Heart right ventricle (tissue), 16 donors: ENCODE measurements around the gene C2orf76. TPM values are rescaled to one million over a fixed set of nuclear protein-coding genes. Genes with fewer than 3 reads are reported as not detected.
"Not testable (repeated sequence)": the region's sequence is repeated elsewhere in the genome, so short reads cannot be mapped to it uniquely, and the experiment has no call there.

Experiments
- ATAC-seq, 8 donors: fragments of 200-7000 bp; cut with Tn5 transposase; one replicate each; pipeline ENCODE4 v1.9.1; 2020; ENCODE audit warnings: mild to moderate bottlenecking in 8 of 8, moderate library complexity in 8 of 8, moderate number of reproducible peaks in 1 of 8
- DNase-seq, 2 donors: peaks; one replicate each; pipeline ENCODE4 v3.0.0-alpha.2; 2020
- H3K27ac ChIP-seq, 10 donors: fragments of 200-600 bp; sonication (generic) in 2 of 10; one replicate each; pipeline versions ENCODE4 v1.5.0 to v1.8.0; 2020 to 2022; ENCODE audit warnings: mild to moderate bottlenecking in 3 of 10
- H3K27me3 ChIP-seq, 7 donors: fragments of 200-600 bp; one replicate each; pipeline ENCODE4 v1.8.0; 2021 to 2022; ENCODE audit warnings: mild to moderate bottlenecking in 2 of 7
- H3K36me3 ChIP-seq, 9 donors: fragments of 200-600 bp; sonication (generic) in 1 of 9; one replicate each; pipeline versions ENCODE4 v1.5.0 to v1.8.0; 2020 to 2022; ENCODE audit warnings: mild to moderate bottlenecking in 2 of 9
- H3K4me1 ChIP-seq, 9 donors: fragments of 200-600 bp; sonication (generic) in 1 of 9; one replicate each; pipeline versions ENCODE4 v1.5.0 to v1.8.0; 2020 to 2022; ENCODE audit warnings: mild to moderate bottlenecking in 4 of 9
- H3K4me3 ChIP-seq, 10 donors: fragments of 200-600 bp; sonication (generic) in 2 of 10; one replicate each; pipeline versions ENCODE4 v1.5.0 to v1.8.0; 2020 to 2022; ENCODE audit warnings: mild to moderate bottlenecking in 7 of 10, moderate library complexity in 2 of 10
- H3K9me3 ChIP-seq, 11 donors: fragments of 200-600 bp in 10 of 11; sonication (generic) in 2 of 11; one replicate each; pipeline versions ENCODE4 v1.5.0 to v1.8.0; 2013 to 2022; ENCODE audit warnings: mild to moderate bottlenecking in 2 of 11, control low read depth in 1 of 11, moderate library complexity in 1 of 11
- CTCF ChIP-seq, 9 donors: fragments of 200-600 bp; sonication (generic) in 2 of 9; IDR thresholded peaks; one replicate each; pipeline versions ENCODE4 v1.5.0 to v1.8.0; 2021 to 2022; ENCODE audit warnings: antibody characterized with exemption in 9 of 9, mild to moderate bottlenecking in 5 of 9, moderate library complexity in 1 of 9
- WGBS, 2 donors: extraction: QIAGEN DNeasy Blood & Tissue Kit; methylation state at CpG; one replicate each; pipeline ENCODE4 v1.1.7; 2013; ENCODE audit warnings: inconsistent platforms in 1 of 2; 5-methylcytosine and 5-hydroxymethylcytosine counted together
- intact Hi-C, 10 donors: fragments of 100-400 bp; cut with DNase I; formaldehyde crosslinking; loops; one replicate each; pipeline versions ENCODE4 v1.11.1 to v1.14.2; 2022
- polyA plus RNA-seq, 2 donors: library from polyadenylated mRNA; stranded (reverse); fragments of 200-250 nt; gene quantifications; one replicate each; pipeline ENCODE4 v1.2.3, GENCODE V29; 2013
- total RNA-seq, 10 donors: library from RNA; stranded (reverse); fragmentation: NEBNext Ultra II Directional in 3 of 10; extraction: Animal tissue kit (Norgen Biotek cat#: 25700) in 3 of 10; gene quantifications; one replicate each; pipeline versions ENCODE4 v1.2.1 to v1.2.4, GENCODE V29; 2021 to 2023
- donor health status: Arrhythmogenic right ventricular cardiomyopathy.
- donor health status: ischemic (EF 13 %, LVEDD 7.1; RV severe dilation, severe dysfunction).
- donor health status: healthy with polysubstance abuse.
- donor health status: DM: no; HTN: yes; CAD: no.
- donor health status: DM: no; HTN: no; CAD: no.
- donor health status: ischemic (EF 25% LVEDD 6.9; RV normal size, moderate dysfunction).
- donor health status: ischemic (EF 25% LVEDD 5.7; RV mildly dilated, moderate dysfunction).
- donor health status: healthy.
- donor health status: DM: yes; HTN: yes; CAD: no.
- donor health status: Ischemic cardiomyopathy.
- donor health status: ischemic (EF 35%, LVEDD 5.7; RV mildly dilated, moderate dysfunction).
- donor health status: nonischemic (EF 11% LVEDD 7.7; RV severe dilation, severe dysfunction).
- donor health status: DM: yes; HTN: yes; CAD: no.
- donor health status: PGD.
- donor health status: ischemic (EF 29% LVEDD 5.4; RV normal size, mild dysfunction).
- donor health status: nonischemic (EF 23%, LVEDD 6.1; RV moderate dilation, normal function).

The C2orf76 gene
- total and polyA plus RNA-seq, 12 donors, result 5.1 to 12.2 (median 8.4) TPM

- peaks cover 0 to 8% (median 0%) of the 10 kb centered on the region in 9 donors for H3K36me3 ChIP-seq
- WGBS, 2 donors, result 81 to 84% methylated on average over 21 of the region's 21 CpGs
- no peaks in the 10 kb centered on the region for H3K9me3 ChIP-seq
- H3K4me3 ChIP-seq, result no peak overlapping the region
- DNase-seq (no peak), ATAC-seq (no peak)
- peak overlapping the region in 2 of 10 donors; percentile 15 to 80 for H3K27ac ChIP-seq
- no peaks in the 10 kb centered on the region for H3K27me3 ChIP-seq
- H3K4me1 ChIP-seq, result peaks cover 0 to 28% (median 3%) of the 10 kb centered on the region in 9 donors
- intact Hi-C loops, result loop anchor here in 3 of 10 donors (10.0 kb wide), 3 partner anchors 58 to 398 kb away; partner anchors contain the start of gene STEAP3 (in 1 of the 3)
- TF ChIP-seq CTCF (IDR thresholded peaks at IDR 0.05), result no peak
Observed at GRCh38 chr2:119282146-119282995, 84.3 kb downstream of the C2orf76 start.

- no peak for TF ChIP-seq CTCF (IDR thresholded peaks at IDR 0.05)
- DNase-seq (no peak), ATAC-seq (no peak)
- intact Hi-C loops, result loop anchor here in 3 of 10 donors (10.0 kb wide), 3 partner anchors 56 to 396 kb away; partner anchors contain the start of gene STEAP3 (in 1 of the 3)
- no peak overlapping the region for H3K27ac ChIP-seq
- H3K4me1 ChIP-seq, result peaks cover 0 to 28% (median 3%) of the 10 kb centered on the region in 9 donors
- no peaks in the 10 kb centered on the region for H3K36me3 ChIP-seq
- WGBS, 2 donors, result 69 to 78% methylated on average over 4 of the region's 4 CpGs
- no peaks in the 10 kb centered on the region for H3K27me3 ChIP-seq
- H3K9me3 ChIP-seq, result no peaks in the 10 kb centered on the region
- H3K4me3 ChIP-seq, result no peak overlapping the region
Observed at GRCh38 chr2:119280680-119281079, 86.0 kb downstream of the C2orf76 start.

GRCh38 chr2:119279666-119280065, 87.0 kb downstream of the C2orf76 start:
- no peaks in the 10 kb centered on the region for H3K9me3 ChIP-seq
- DNase-seq (no peak), ATAC-seq (no peak)
- TF ChIP-seq CTCF (IDR thresholded peaks at IDR 0.05), result no peak
- H3K27me3 ChIP-seq, result no peaks in the 10 kb centered on the region
- no peak overlapping the region for H3K4me3 ChIP-seq
- intact Hi-C loops, result loop anchor here in 3 of 10 donors (10.0 kb wide), 3 partner anchors 55 to 395 kb away; partner anchors contain the start of gene STEAP3 (in 1 of the 3)
- no peaks in the 10 kb centered on the region for H3K36me3 ChIP-seq
- peaks cover 0 to 28% (median 3%) of the 10 kb centered on the region in 9 donors for H3K4me1 ChIP-seq
- no peak overlapping the region for H3K27ac ChIP-seq
- WGBS, 2 donors, result 85 to 90% methylated on average over 6 of the region's 6 CpGs

GRCh38 chr2:119278946-119279345, 87.7 kb downstream of the C2orf76 start:
- no peak for ATAC-seq
- Histone ChIP-seq H3K27ac (no peak overlapping the region), H3K4me3 (no peak overlapping the region), H3K9me3 (no peaks in the 10 kb centered on the region), H3K27me3 (no peaks in the 10 kb centered on the region), H3K36me3 (no peaks in the 10 kb centered on the region), H3K4me1 (peaks cover 0 to 22% (median 0%) of the 10 kb centered on the region in 9 donors)
- no peak for DNase-seq
- intact Hi-C loops, result no loop called here
- TF ChIP-seq CTCF (IDR thresholded peaks at IDR 0.05), result no peak
- 91 to 96% methylated on average over 6 of the region's 6 CpGs for WGBS, 2 donors

GRCh38 chr2:119278385-119278784, 88.2 kb downstream of the C2orf76 start:
- H3K9me3 ChIP-seq, DNase-seq, H3K27ac ChIP-seq, intact Hi-C loops, H3K36me3 ChIP-seq, H3K27me3 ChIP-seq, H3K4me3 ChIP-seq, ATAC-seq: not testable (repeated sequence)
- WGBS, 2 donors, result 87 to 89% methylated on average over 2 of the region's 2 CpGs
- H3K4me1 ChIP-seq, result peaks cover 0 to 16% (median 0%) of the 10 kb centered on the region in 9 donors
